Gastroesophageal sphincter (tissue), 4 donors: Measurements from ENCODE around the gene OGA. TPM values are rescaled to one million over a fixed set of nuclear protein-coding genes. Genes with fewer than 3 reads are reported as not detected.

ENCODE experiments used
- ATAC-seq: fragments of 150-250 bp; one replicate; pipeline ENCODE4 v1.9.1; 2016; ENCODE audit warnings: mild to moderate bottlenecking, moderate library complexity
- H3K27ac ChIP-seq, 4 donors: fragments of 200-600 bp; sonication (generic) in 3 of 4; 1 replicate in 3 of 4; 2 replicates in 1 of 4; pipeline ENCODE4 v1.5.1; 2016 to 2019
- H3K27me3 ChIP-seq: fragments of 200-600 bp; sonication (generic); one replicate; pipeline ENCODE4 v1.5.1; 2019
- H3K36me3 ChIP-seq, 2 donors: fragments of 200-600 bp; sonication (generic); one replicate each; pipeline ENCODE4 v1.5.1; 2019; ENCODE audit warnings: control low read depth in 1 of 2
- H3K4me1 ChIP-seq, 3 donors: fragments of 200-600 bp; sonication (generic); 1 replicate in 2 of 3; 2 replicates in 1 of 3; pipeline ENCODE4 v1.5.1; 2016 to 2019; ENCODE audit warnings: control low read depth in 2 of 3
- H3K4me3 ChIP-seq, 2 donors: fragments of 200-600 bp; sonication (generic); one replicate each; pipeline ENCODE4 v1.5.1; 2019; ENCODE audit warnings: mild to moderate bottlenecking in 1 of 2, moderate library complexity in 1 of 2
- H3K9me3 ChIP-seq, 3 donors: fragments of 200-600 bp; sonication (generic); one replicate each; pipeline ENCODE4 v1.5.1; 2017 to 2019; ENCODE audit warnings: control low read depth in 2 of 3
- CTCF ChIP-seq, 4 experiments: fragments of 200-600 bp in 2 of 4; fragments of 450-650 bp in 2 of 4; sonication (generic) in 1 of 4; IDR thresholded peaks; one replicate each; pipeline ENCODE4 v1.5.1; 2017 to 2019; ENCODE audit warnings: antibody characterized with exemption in 4 of 4, mild to moderate bottlenecking in 2 of 4, moderate library complexity in 2 of 4
- EP300 ChIP-seq: sonication (generic); formaldehyde crosslinking; IDR thresholded peaks from one replicate; pipeline ENCODE4 v1.6.1; 2017; ENCODE audit warnings: antibody characterized with exemption, mild to moderate bottlenecking
- POLR2A ChIP-seq, 2 donors: fragments of 450-650 bp; IDR thresholded peaks; one replicate each; pipeline ENCODE4 v1.6.1; 2017; ENCODE audit warnings: antibody characterized with exemption in 2 of 2, mild to moderate bottlenecking in 2 of 2, moderate library complexity in 1 of 2
- POLR2AphosphoS5 ChIP-seq: sonication (generic); formaldehyde crosslinking; IDR thresholded peaks from one replicate; pipeline ENCODE4 v1.6.1; 2017; ENCODE audit warnings: antibody characterized with exemption
- WGBS, 2 donors: methylation state at CpG; one replicate each; pipeline ENCODE4 v1.1.5; 2018; ENCODE audit warnings: low coverage in 1 of 2; 5-methylcytosine and 5-hydroxymethylcytosine counted together
- total RNA-seq, 4 donors: library from RNA; depleted of rRNA; stranded (reverse); fragments of >200 nt; gene quantifications; one replicate each; pipeline ENCODE4 v1.1.0, GENCODE V29; 2016

Gene OGA
- total RNA-seq, 4 donors from 2014 or later: 92.5 to 163 (median 115) TPM

DNA sequence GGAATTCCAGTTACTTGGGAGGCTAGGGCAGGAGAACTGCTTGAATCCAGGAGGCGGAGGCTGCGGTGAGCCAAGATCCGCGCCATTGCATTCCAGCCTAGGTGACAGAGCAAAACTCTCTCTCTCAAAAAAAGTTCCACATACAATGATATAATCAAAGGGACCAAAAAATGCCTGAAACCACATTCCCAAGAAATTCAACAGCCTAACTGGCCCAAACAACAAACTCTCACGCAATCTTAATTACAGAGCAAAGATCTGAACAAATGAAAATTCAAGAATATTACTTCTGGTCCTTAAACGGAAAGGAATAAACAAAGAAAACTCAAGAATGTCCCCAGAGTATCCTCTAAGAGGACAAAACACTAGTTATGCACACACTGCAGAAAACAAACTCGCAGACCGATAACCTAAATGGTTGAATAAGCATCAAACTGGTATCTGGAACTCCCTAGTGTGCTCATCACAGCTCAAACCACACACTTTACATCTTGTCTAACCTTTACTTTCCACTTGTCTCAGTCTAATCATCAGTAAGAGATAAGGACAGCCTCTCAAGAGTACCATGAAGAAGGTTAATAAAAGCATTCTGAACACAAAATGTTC lies 3.7 kb downstream of the OGA start:
- TF ChIP-seq POLR2A (IDR thresholded peaks at IDR 0.05): no peak
- no peak for TF ChIP-seq EP300
- no peak for TF ChIP-seq POLR2AphosphoS5
- no peak for TF ChIP-seq CTCF (IDR thresholded peaks at IDR 0.05)
- Histone ChIP-seq H3K9me3 (no peaks in the 10 kb centered on the region), H3K36me3 (peaks cover 0 to 33% of the 10 kb centered on the region in 2 donors), H3K4me1 (peaks cover 0 to 68% (median 17%) of the 10 kb centered on the region in 3 donors), H3K27ac (peak overlapping the region in 3 of 4 donors; percentile 18 to 34 (median 33)), H3K4me3 (peak overlapping the region; percentile 95 to 100), H3K27me3 (no peaks in the 10 kb centered on the region)
- ATAC-seq: no peak
- 66 to 68% methylated on average over 8 of the region's 8 CpGs for WGBS, 2 donors

DNA sequence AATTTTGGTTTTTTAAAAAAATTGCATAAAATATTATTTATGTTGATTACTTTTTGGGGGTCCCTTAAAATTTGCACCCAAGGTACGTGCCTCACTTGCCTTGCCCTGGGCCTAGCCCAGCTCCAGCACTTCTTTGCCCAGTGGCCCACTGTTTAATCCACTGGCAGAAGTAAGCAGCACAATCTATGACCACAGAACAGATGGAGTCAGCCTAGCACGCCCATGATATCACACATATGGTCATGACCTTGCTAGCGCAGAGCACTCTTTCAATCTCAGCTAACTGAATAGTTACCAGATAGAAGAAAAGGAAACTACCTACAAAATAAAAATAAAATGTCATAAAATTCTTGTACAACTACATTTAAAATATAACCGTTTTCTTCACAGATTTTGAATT lies 5.6 kb downstream of the OGA start:
- Histone ChIP-seq H3K36me3 (peaks cover 0 to 53% of the 10 kb centered on the region in 2 donors), H3K27me3 (no peaks in the 10 kb centered on the region), H3K9me3 (no peaks in the 10 kb centered on the region), H3K4me3 (no peak overlapping the region), H3K27ac (no peak overlapping the region), H3K4me1 (peaks cover 0 to 70% (median 9%) of the 10 kb centered on the region in 3 donors)
- TF ChIP-seq POLR2A (IDR thresholded peaks at IDR 0.05) (no peak), CTCF (IDR thresholded peaks at IDR 0.05) (no peak), EP300 (no peak), POLR2AphosphoS5 (no peak)
- no peak for ATAC-seq
- 63 to 64% methylated on average over 4 of the region's 4 CpGs for WGBS, 2 donors

GRCh38 chr10:101807158-101807557 lies 11.1 kb downstream of the OGA start:
- Histone ChIP-seq H3K9me3 (no peaks in the 10 kb centered on the region), H3K4me1 (peaks cover 0 to 39% (median 0%) of the 10 kb centered on the region in 3 donors), H3K36me3 (peaks cover 12 to 100% of the 10 kb centered on the region in 2 donors), H3K27ac (no peak overlapping the region), H3K4me3 (no peak overlapping the region), H3K27me3 (no peaks in the 10 kb centered on the region)
- TF ChIP-seq EP300 (no peak), POLR2A (IDR thresholded peaks at IDR 0.05) (no peak), CTCF (IDR thresholded peaks at IDR 0.05) (no peak), POLR2AphosphoS5 (no peak)
- 60 to 67% methylated on average over 1 of the region's 1 CpG for WGBS, 2 donors
- no peak for ATAC-seq

- peaks cover 20 to 100% of the 10 kb centered on the region in 2 donors for H3K36me3 ChIP-seq
- no peak for ATAC-seq
- no peak overlapping the region for H3K27ac ChIP-seq
- no peaks in the 10 kb centered on the region for H3K9me3 ChIP-seq
- H3K4me3 ChIP-seq: no peak overlapping the region
- H3K27me3 ChIP-seq: no peaks in the 10 kb centered on the region
- TF ChIP-seq POLR2A (IDR thresholded peaks at IDR 0.05) (no peak), EP300 (no peak), POLR2AphosphoS5 (no peak), CTCF (IDR thresholded peaks at IDR 0.05) (no peak)
- WGBS, 2 donors: 38 to 54% methylated on average over 3 to 4 of the region's 4 CpGs
- H3K4me1 ChIP-seq: peaks cover 0 to 22% (median 0%) of the 10 kb centered on the region in 3 donors
Measured at GRCh38 chr10:101803511-101803910, 14.7 kb downstream of the OGA start.

GRCh38 chr10:101797403-101798059 lies 20.7 kb downstream of the OGA start:
- no peak for ATAC-seq
- TF ChIP-seq POLR2A (IDR thresholded peaks at IDR 0.05): no peak
- TF ChIP-seq POLR2AphosphoS5: no peak
- no peak for TF ChIP-seq EP300
- WGBS, 2 donors: 63 to 68% methylated on average over 4 of the region's 4 CpGs
- Histone ChIP-seq H3K4me3 (no peak overlapping the region), H3K9me3 (no peaks in the 10 kb centered on the region), H3K27ac (no peak overlapping the region), H3K4me1 (peaks cover 0 to 34% (median 0%) of the 10 kb centered on the region in 3 donors), H3K27me3 (no peaks in the 10 kb centered on the region), H3K36me3 (peaks cover 8 to 100% of the 10 kb centered on the region in 2 donors)
